Fibroblast of lung (primary cell): ENCODE data around the gene GRIN3B.

Source experiments
- CTCF ChIP-seq, 2 donors: IDR thresholded peaks in 1 of 2; conservative IDR thresholded peaks in 1 of 2; 1 replicate in 1 of 2; 2 replicates in 1 of 2; pipeline ENCODE4 v1.5.1; 2011 to 2012; ENCODE audit warnings: low read length in 2 of 2, control low read depth in 1 of 2, inconsistent platforms in 1 of 2, low read depth in 1 of 2, mild to moderate bottlenecking in 1 of 2
- EZH2 ChIP-seq: IDR thresholded peaks from 2 replicates; pipeline ENCODE4 v1.5.1; 2012; ENCODE audit warnings: low read length, control low read depth, mild to moderate bottlenecking; ENCODE audit errors: missing control alignments

- TF ChIP-seq CTCF (conservative IDR thresholded peaks at IDR 0.05 in 1 of 2, IDR thresholded peaks at IDR 0.05 in 1 of 2; ENCODE audit: low read depth in 1 of 2, low read length in 2 of 2), result no peak
- TF ChIP-seq EZH2, result no peak
These were observed 23.2 kb upstream of the GRIN3B start for GRCh38 chr19:977058-977464.
